ENCODE data around the gene DIP2B.
"Not testable (repeated sequence)": the region's sequence is repeated elsewhere in the genome, so short reads cannot be mapped to it uniquely, and the experiment has no call there.

The DIP2B gene

GRCh38 chr12:50739611-50740010, 234.8 kb downstream of the DIP2B start:
- no peak for DNase-seq

GRCh38 chr12:50740307-50740706, 235.5 kb downstream of the DIP2B start:
- DNase-seq: no peak

GRCh38 chr12:50742776-50743175, 238.0 kb downstream of the DIP2B start:
- no peak for DNase-seq

GRCh38 chr12:50745861-50746260, 241.1 kb downstream of the DIP2B start:
- no peak for DNase-seq

GRCh38 chr12:50746431-50746830, 241.6 kb downstream of the DIP2B start:
- no peak for DNase-seq

GRCh38 chr12:50747817-50748216, 243.0 kb downstream of the DIP2B start:
- no peak for DNase-seq

- DNase-seq: no peak
Observed at GRCh38 chr12:50749459-50749882, 244.7 kb downstream of the DIP2B start.

- DNase-seq: no peak
Observed at GRCh38 chr12:50750366-50750765, 245.6 kb downstream of the DIP2B start.

- DNase-seq: no peak
Observed at GRCh38 chr12:50751948-50752721, 247.3 kb downstream of the DIP2B start.

GRCh38 chr12:50753232-50753769, 248.5 kb downstream of the DIP2B start:
- peak; percentile 37 for DNase-seq

GRCh38 chr12:50763639-50764285, 259.0 kb downstream of the DIP2B start, which contains the start of gene ATF1:
ATF1 (plus strand) TSS chr12:50764101; CDS start chr12:50780146, 16,045 bp downstream.
- DNase-seq: peak; percentile 62

- DNase-seq: no peak
Observed at GRCh38 chr12:50764286-50765094, 259.7 kb downstream of the DIP2B start.

- no peak for DNase-seq
Observed at GRCh38 chr12:50765095-50765911, 260.5 kb downstream of the DIP2B start.

GRCh38 chr12:50768391-50768790, 263.6 kb downstream of the DIP2B start:
- no peak for DNase-seq

GRCh38 chr12:50768813-50769212, 264.0 kb downstream of the DIP2B start:
- DNase-seq: not testable (repeated sequence)

- DNase-seq: no peak
Observed at GRCh38 chr12:50771409-50771808, 266.6 kb downstream of the DIP2B start.

- DNase-seq: no peak
Observed at GRCh38 chr12:50772470-50772869, 267.7 kb downstream of the DIP2B start.

GRCh38 chr12:50772877-50773276, 268.1 kb downstream of the DIP2B start:
- no peak for DNase-seq

GRCh38 chr12:50775251-50775650, 270.5 kb downstream of the DIP2B start:
- no peak for DNase-seq

- no peak for DNase-seq
Observed at GRCh38 chr12:50776749-50777728, 272.3 kb downstream of the DIP2B start.
